H1 (cell line): ENCODE results near the gene DCN. TPM values are rescaled to one million over a fixed set of nuclear protein-coding genes. Genes with fewer than 3 reads are reported as not detected.

ENCODE experiments used
- CTCF ChIA-PET: fragments of 300-600 bp; sonication (Branson Sonifier 250); formaldehyde crosslinking; loops from one replicate; lab custom pipeline; 2021; ENCODE audit not compliant: partially characterized antibody; lab: Charles Lee
- POLR2A ChIA-PET: fragments of 300-600 bp; sonication (Branson Sonifier 250); formaldehyde crosslinking; loops from one replicate; lab custom pipeline; 2021; ENCODE audit warnings: inconsistent platforms; ENCODE audit not compliant: partially characterized antibody; lab: Charles Lee
- DNase-seq, 2 experiments: peaks; one replicate each; pipeline versions ENCODE4 v3.0.0 to v3.0.0-alpha.2; 2010 to 2022; ENCODE audit warnings: low spot score in 2 of 2, low read depth in 1 of 2, mixed read lengths in 1 of 2
- FAIRE-seq: peaks from 2 replicates; lab custom pipeline; 2011; peaks lifted over from hg19 to GRCh38; lab: Jason Lieb, UNC
- H2AFZ ChIP-seq: 2 replicates; pipeline ENCODE4 v1.8.1; 2012; ENCODE audit warnings: low read length, inconsistent platforms
- H2AK5ac ChIP-seq: 2 replicates; pipeline ENCODE4 v1.6.1; 2013; ENCODE audit warnings: low read depth, low read length
- H2BK120ac ChIP-seq: replicated peaks from 2 replicates; pipeline ENCODE3; 2013; ENCODE audit warnings: low read depth, low read length, inconsistent platforms
- H2BK12ac ChIP-seq: 2 replicates; pipeline ENCODE4 v1.6.1; 2013; ENCODE audit warnings: low read depth, low read length
- H2BK15ac ChIP-seq: 2 replicates; pipeline ENCODE4 v1.6.1; 2013; ENCODE audit warnings: low read length
- H2BK20ac ChIP-seq: 2 replicates; pipeline ENCODE4 v1.6.1; 2013; ENCODE audit warnings: low read length
- H2BK5ac ChIP-seq: 2 replicates; pipeline ENCODE4 v1.6.1; 2013; ENCODE audit warnings: low read depth, low read length
- H3K14ac ChIP-seq: 2 replicates; pipeline ENCODE4 v1.6.1; 2013; ENCODE audit warnings: inconsistent platforms; ENCODE audit not compliant: insufficient read length
- H3K18ac ChIP-seq: 2 replicates; pipeline ENCODE4 v1.6.1; 2013; ENCODE audit warnings: low read length; ENCODE audit errors: extremely low read depth
- H3K23ac ChIP-seq: 2 replicates; pipeline ENCODE4 v1.6.1; 2013; ENCODE audit warnings: inconsistent platforms; ENCODE audit not compliant: insufficient read length
- H3K23me2 ChIP-seq: 2 replicates; pipeline ENCODE4 v1.6.1; 2013; ENCODE audit warnings: low read depth, low read length
- H3K27ac ChIP-seq: 2 replicates; pipeline ENCODE4 v1.6.1; 2011; ENCODE audit warnings: low read depth, low read length, inconsistent platforms
- H3K27me3 ChIP-seq, 4 experiments: replicated peaks in 1 of 4; 1 replicate in 1 of 4; 2 replicates in 3 of 4; pipeline versions ENCODE4 v1.6.1 to v1.8.1; 2011 to 2013; ENCODE audit warnings: low read length in 3 of 4, mild to moderate bottlenecking in 3 of 4, inconsistent platforms in 2 of 4, mixed read lengths in 2 of 4, moderate library complexity in 1 of 4; ENCODE audit not compliant: control insufficient read depth in 3 of 4, insufficient read depth in 3 of 4; ENCODE audit errors: extremely low read depth in 1 of 4
- H3K36me3 ChIP-seq, 4 experiments: 2 replicates each; pipeline versions ENCODE4 v1.6.1 to v1.8.1; 2011 to 2013; ENCODE audit warnings: mild to moderate bottlenecking in 4 of 4, low read length in 3 of 4, moderate library complexity in 2 of 4, control low read depth in 1 of 4, inconsistent platforms in 1 of 4; ENCODE audit not compliant: insufficient read depth in 4 of 4, control insufficient read depth in 2 of 4
- H3K4ac ChIP-seq: replicated peaks from 2 replicates; pipeline ENCODE3; 2013; ENCODE audit warnings: low read length, low read depth, mixed read lengths, inconsistent platforms; ENCODE audit not compliant: insufficient read length
- H3K4me1 ChIP-seq, 4 experiments: replicated peaks in 1 of 4; 1 replicate in 1 of 4; 2 replicates in 3 of 4; pipeline versions ENCODE4 v1.6.1 to v1.8.1; 2011 to 2013; ENCODE audit warnings: low read length in 3 of 4, inconsistent platforms in 2 of 4, mixed read lengths in 1 of 4; ENCODE audit not compliant: insufficient read depth in 4 of 4, control insufficient read depth in 3 of 4
- H3K4me2 ChIP-seq, 2 experiments: 2 replicates each; pipeline versions ENCODE4 v1.6.1 to v1.8.1; 2011 to 2013; ENCODE audit warnings: low read depth in 2 of 2, low read length in 2 of 2, control low read depth in 1 of 2, inconsistent platforms in 1 of 2, mild to moderate bottlenecking in 1 of 2; ENCODE audit not compliant: insufficient read depth in 1 of 2
- H3K4me3 ChIP-seq, 4 experiments: fragments of 200-600, 300-600 bp in 1 of 4; sonication (generic), shearing (Covaris generic), sonication (Bioruptor Twin) in 1 of 4; 2 replicates each; pipeline versions ENCODE4 v1.5.1 to v1.8.1; 2011 to 2016; ENCODE audit warnings: low read length in 4 of 4, low read depth in 3 of 4, control low read depth in 2 of 4, inconsistent platforms in 2 of 4, mild to moderate bottlenecking in 2 of 4, mixed read lengths in 1 of 4, moderate library complexity in 1 of 4; ENCODE audit not compliant: insufficient read depth in 2 of 4; ENCODE audit errors: extremely low read depth in 1 of 4
- H3K56ac ChIP-seq: replicated peaks from 2 replicates; pipeline ENCODE3; 2013; ENCODE audit warnings: low read depth, mild to moderate bottlenecking, mixed read lengths, low read length, inconsistent platforms; ENCODE audit not compliant: insufficient read length
- H3K79me1 ChIP-seq: 2 replicates; pipeline ENCODE4 v1.6.1; 2013; ENCODE audit warnings: low read depth, low read length, control low read depth
- H3K79me2 ChIP-seq, 2 experiments: 2 replicates each; pipeline versions ENCODE4 v1.6.1 to v1.8.1; 2012 to 2013; ENCODE audit warnings: low read length in 2 of 2, mild to moderate bottlenecking in 2 of 2, inconsistent platforms in 1 of 2; ENCODE audit not compliant: insufficient read depth in 2 of 2, control insufficient read depth in 1 of 2
- H3K9ac ChIP-seq, 4 experiments: replicated peaks in 1 of 4; 1 replicate in 1 of 4; 2 replicates in 3 of 4; pipeline versions ENCODE4 v1.6.1 to v1.8.1; 2011 to 2013; ENCODE audit warnings: low read depth in 3 of 4, low read length in 3 of 4, control low read depth in 2 of 4, mild to moderate bottlenecking in 2 of 4, moderate library complexity in 2 of 4, inconsistent platforms in 1 of 4; ENCODE audit errors: extremely low read depth in 1 of 4
- H3K9me3 ChIP-seq, 2 experiments: 2 replicates each; pipeline versions ENCODE4 v1.6.1 to v1.8.1; 2012 to 2013; ENCODE audit warnings: mild to moderate bottlenecking in 2 of 2, moderate library complexity in 2 of 2, control low read depth in 1 of 2, inconsistent platforms in 1 of 2, low read depth in 1 of 2, low read length in 1 of 2, mixed read lengths in 1 of 2; ENCODE audit not compliant: insufficient read depth in 2 of 2
- H4K20me1 ChIP-seq, 2 experiments: replicated peaks in 1 of 2; 2 replicates each; pipeline versions ENCODE3 to v1.8.1; 2011 to 2013; ENCODE audit warnings: inconsistent platforms in 2 of 2, low read length in 2 of 2, mild to moderate bottlenecking in 1 of 2; ENCODE audit not compliant: insufficient read depth in 2 of 2, control insufficient read depth in 1 of 2
- H4K5ac ChIP-seq: 2 replicates; pipeline ENCODE4 v1.6.1; 2013; ENCODE audit warnings: low read length, low read depth, mixed read lengths, inconsistent platforms; ENCODE audit not compliant: insufficient read length
- H4K8ac ChIP-seq: 2 replicates; pipeline ENCODE4 v1.8.0; 2013; ENCODE audit warnings: mild to moderate bottlenecking, moderate library complexity, low read length, inconsistent platforms; ENCODE audit not compliant: insufficient read depth; ENCODE audit errors: extremely low read depth
- H4K91ac ChIP-seq: replicated peaks from 2 replicates; pipeline ENCODE3; 2013; ENCODE audit warnings: low read length, mixed read lengths, inconsistent platforms; ENCODE audit not compliant: insufficient read length
- BACH1 ChIP-seq: IDR thresholded peaks from 2 replicates; pipeline ENCODE4 v1.6.1; 2012; ENCODE audit warnings: low read length, improper control_type of control experiment
- CBX5 ChIP-seq: fragments of 300-800, 300-1000 bp; sonication (generic); IDR thresholded peaks from 2 replicates; pipeline ENCODE4 v1.7.1; 2016; ENCODE audit warnings: antibody characterized with exemption, low read length, low read depth
- CHD1 ChIP-seq: IDR thresholded peaks from 2 replicates; pipeline ENCODE4 v1.6.1; 2012; ENCODE audit warnings: low read depth, low read length, improper control_type of control experiment
- KDM1A ChIP-seq: fragments of 200-600, 300-600 bp; sonication (generic); IDR thresholded peaks from 2 replicates; pipeline ENCODE4 v1.7.1; 2016; ENCODE audit warnings: mild to moderate bottlenecking, low read length, borderline replicate concordance
- KDM5A ChIP-seq: fragments of 200-600 bp; IDR thresholded peaks from 2 replicates; pipeline ENCODE4 v1.7.1; 2012; ENCODE audit warnings: mild to moderate bottlenecking, low read length, inconsistent platforms, mixed read lengths
- MAFK ChIP-seq: IDR thresholded peaks from 2 replicates; pipeline ENCODE4 v1.6.1; 2012; ENCODE audit warnings: low read depth, mild to moderate bottlenecking, improper control_type of control experiment, low read length
- MAX ChIP-seq: IDR thresholded peaks from 2 replicates; pipeline ENCODE4 v1.6.1; 2012; ENCODE audit warnings: inconsistent platforms
- RFX5 ChIP-seq: IDR thresholded peaks from 2 replicates; pipeline ENCODE4 v1.6.1; 2011; ENCODE audit warnings: low read depth, low read length, improper control_type of control experiment, borderline replicate concordance
- RNF2 ChIP-seq: fragments of 200-900, 300-1000 bp; sonication (generic); IDR thresholded peaks from 2 replicates; pipeline ENCODE4 v1.7.1; 2016; ENCODE audit warnings: borderline replicate concordance, low read depth, mild to moderate bottlenecking, antibody characterized with exemption, low read length; ENCODE audit not compliant: poor library complexity, severe bottlenecking; ENCODE audit errors: missing control alignments
- WGBS, 2 experiments: shearing (Covaris generic) in 1 of 2; methylation state at CpG; one replicate each; pipeline versions ENCODE4 v1.1.6 to v1.1.7; 2013 to 2015; ENCODE audit warnings: low lambda C conversion rate in 2 of 2, mixed read lengths in 2 of 2, inconsistent platforms in 1 of 2, low coverage in 1 of 2, missing lambda C conversion rate in 1 of 2; ENCODE audit not compliant: insufficient replicate concordance in 2 of 2, insufficient coverage in 1 of 2, insufficient read length in 1 of 2; ENCODE audit errors: extremely low coverage in 1 of 2, missing lambda C conversion rate in 1 of 2; 5-methylcytosine and 5-hydroxymethylcytosine counted together
- polyA plus RNA-seq, 7 experiments: library from polyadenylated mRNA; depleted of rRNA in 3 of 7; stranded (reverse) in 5 of 7; unstranded in 2 of 7; fragments of >200 nt in 5 of 7; fragments of 200-250 nt in 2 of 7; gene quantifications; 1 replicate in 5 of 7; 2 replicates in 1 of 7; 4 replicates in 1 of 7; pipeline versions ENCODE4 v1.2.1 to v1.2.3, GENCODE V29; 2011 to 2013; ENCODE audit warnings: missing spikeins in 2 of 7, mixed read lengths in 2 of 7
- total RNA-seq: library from RNA; stranded (reverse); fragmentation: NEBNext Ultra II Directional; extraction: Animal tissue kit (Norgen Biotek cat#: 25700); gene quantifications from 2 replicates; pipeline ENCODE4 v1.2.1, GENCODE V29; 2021

DCN gene
- total and polyA plus RNA-seq, 2 of the 8 experiments (the other 6 are each of a cell fraction or from before 2014, with no cell fraction given) = not detected

DNA sequence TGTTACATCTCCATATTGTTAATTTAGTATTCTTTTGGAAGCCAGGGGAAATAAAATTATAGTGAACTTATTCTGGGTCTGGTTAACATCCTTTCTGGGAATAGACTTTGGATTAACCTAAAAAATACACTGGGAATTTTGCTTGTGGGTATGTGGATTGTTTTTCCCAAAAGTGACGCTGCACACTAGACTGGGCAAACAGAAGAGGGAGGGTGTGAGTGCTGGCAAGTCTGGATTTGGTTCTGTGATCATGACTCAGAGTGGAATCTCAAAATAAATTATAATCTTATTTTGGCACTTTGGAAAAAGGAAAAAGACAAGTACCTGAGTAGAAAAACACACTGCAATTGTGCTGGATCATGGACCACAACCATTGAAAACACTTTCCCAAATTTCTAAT lies 56.1 kb downstream of the DCN start:
- H3K4me2 ChIP-seq = no peak overlapping the region
- H3K18ac ChIP-seq = no peak overlapping the region
- FAIRE-seq (no peak), DNase-seq (no peak)
- no peaks in the 10 kb centered on the region for H4K20me1 ChIP-seq
- H2BK20ac ChIP-seq = no peak overlapping the region
- ChIA-PET POLR2A (no interaction called here), CTCF (no interaction called here)
- no peak overlapping the region for H3K4me3 ChIP-seq
- no peaks in the 10 kb centered on the region for H3K23me2 ChIP-seq
- no peak overlapping the region for H3K56ac ChIP-seq
- no peak overlapping the region for H2BK15ac ChIP-seq
- TF ChIP-seq CHD1 (no peak), MAFK (no peak), RNF2 (no peak), CBX5 (no peak), KDM5A (no peak), RFX5 (no peak), BACH1 (no peak), MAX (no peak), KDM1A (no peak)
- 100% methylated on average over 1 of the region's 1 CpG; no CpG with 5 or more reads in 1 of the 2 experiments for WGBS, 2 experiments
- no peaks in the 10 kb centered on the region for H3K79me1 ChIP-seq
- no peak overlapping the region for H2BK5ac ChIP-seq
- H3K36me3 ChIP-seq = no peaks in the 10 kb centered on the region
- H2BK12ac ChIP-seq = no peak overlapping the region
- H3K4me1 ChIP-seq = no peaks in the 10 kb centered on the region
- H4K8ac ChIP-seq = no peak overlapping the region
- H2AFZ ChIP-seq = no peak overlapping the region
- H3K4ac ChIP-seq = no peak overlapping the region
- no peak overlapping the region for H3K9ac ChIP-seq
- no peak overlapping the region for H3K14ac ChIP-seq
- H2BK120ac ChIP-seq = no peak overlapping the region
- H3K9me3 ChIP-seq = no peaks in the 10 kb centered on the region
- no peak overlapping the region for H4K91ac ChIP-seq
- H2AK5ac ChIP-seq = no peak overlapping the region
- no peak overlapping the region for H3K23ac ChIP-seq
- no peaks in the 10 kb centered on the region for H3K27me3 ChIP-seq
- no peak overlapping the region for H3K27ac ChIP-seq
- no peak overlapping the region for H4K5ac ChIP-seq
- no peaks in the 10 kb centered on the region for H3K79me2 ChIP-seq
